ENCODE results near the gene OSBPL7. TPM values are rescaled to one million over a fixed set of nuclear protein-coding genes. Genes with fewer than 3 reads are reported as not detected.

OSBPL7 gene
- total and polyA plus RNA-seq, 2 of the 13 experiments (the other 11 are each of a cell fraction or from before 2014, with no cell fraction given): 4.7 to 6.6 TPM

DNA sequence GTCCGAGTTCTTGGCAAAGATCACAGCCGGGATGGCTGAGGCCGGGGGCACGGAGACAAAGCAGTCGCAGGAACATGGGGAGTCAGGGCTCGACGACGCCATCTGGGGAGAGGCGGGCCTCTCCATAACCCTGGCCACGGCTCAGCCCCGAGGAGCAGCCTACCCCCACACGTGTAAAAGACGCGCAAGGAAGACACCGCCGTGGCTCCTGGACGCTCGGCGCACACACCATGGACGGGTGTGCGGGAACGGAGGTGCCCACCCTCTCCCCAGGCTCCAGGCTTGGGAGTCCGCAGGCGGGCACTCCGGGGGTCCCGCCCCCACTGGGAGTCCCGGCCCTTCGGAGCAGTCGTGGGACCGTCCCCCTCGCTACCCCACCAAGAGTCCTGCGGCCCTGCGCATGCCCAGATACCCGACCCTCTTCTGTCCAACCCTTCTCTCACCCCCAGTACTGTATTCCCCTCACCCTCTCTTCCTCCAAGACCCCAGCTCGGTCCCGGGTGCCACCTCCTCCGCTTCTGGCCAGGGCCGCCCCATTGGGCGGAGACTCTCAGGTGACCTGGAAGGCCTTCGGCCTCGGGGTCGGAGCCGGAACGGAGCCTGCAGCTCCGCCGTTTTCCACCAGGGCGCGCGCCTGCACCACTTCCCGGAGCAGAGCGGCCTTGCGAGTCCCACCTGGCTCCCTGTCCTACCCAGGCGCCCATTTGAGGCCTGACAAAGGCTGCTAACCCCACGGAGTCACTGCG, 19.3 kb upstream of the OSBPL7 start, which contains the start of gene SCRN2 (continued):
- TF ChIP-seq, protein P1, sequence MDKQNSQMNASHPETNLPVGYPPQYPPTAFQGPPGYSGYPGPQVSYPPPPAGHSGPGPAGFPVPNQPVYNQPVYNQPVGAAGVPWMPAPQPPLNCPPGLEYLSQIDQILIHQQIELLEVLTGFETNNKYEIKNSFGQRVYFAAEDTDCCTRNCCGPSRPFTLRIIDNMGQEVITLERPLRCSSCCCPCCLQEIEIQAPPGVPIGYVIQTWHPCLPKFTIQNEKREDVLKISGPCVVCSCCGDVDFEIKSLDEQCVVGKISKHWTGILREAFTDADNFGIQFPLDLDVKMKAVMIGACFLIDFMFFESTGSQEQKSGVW (CRISPR knock-in tag; IDR thresholded peaks at IDR 0.05; ENCODE audit: borderline replicate concordance): no peak
- TF ChIP-seq ZKSCAN8 (CRISPR knock-in tag; IDR thresholded peaks at IDR 0.05; ENCODE audit: borderline replicate concordance): 0 out of 2 replicates have a peak, but pooled peaks have one; percentile 7
- TF ChIP-seq MED13 (CRISPR knock-in tag; IDR thresholded peaks at IDR 0.05): 0 out of 2 replicates have a peak, but pooled peaks have one; percentile 48
- no peak for TF ChIP-seq TCF7 (IDR thresholded peaks at IDR 0.05; ENCODE audit: low read depth)
- peak; percentile 78 for TF ChIP-seq YY1 (IDR thresholded peaks at IDR 0.05; ENCODE audit: insufficient read depth, insufficient replicate concordance, low read depth, low read length)
- TF ChIP-seq CHD4 (IDR thresholded peaks at IDR 0.05; ENCODE audit: borderline replicate concordance, low read length): no peak
- TF ChIP-seq, protein P2, sequence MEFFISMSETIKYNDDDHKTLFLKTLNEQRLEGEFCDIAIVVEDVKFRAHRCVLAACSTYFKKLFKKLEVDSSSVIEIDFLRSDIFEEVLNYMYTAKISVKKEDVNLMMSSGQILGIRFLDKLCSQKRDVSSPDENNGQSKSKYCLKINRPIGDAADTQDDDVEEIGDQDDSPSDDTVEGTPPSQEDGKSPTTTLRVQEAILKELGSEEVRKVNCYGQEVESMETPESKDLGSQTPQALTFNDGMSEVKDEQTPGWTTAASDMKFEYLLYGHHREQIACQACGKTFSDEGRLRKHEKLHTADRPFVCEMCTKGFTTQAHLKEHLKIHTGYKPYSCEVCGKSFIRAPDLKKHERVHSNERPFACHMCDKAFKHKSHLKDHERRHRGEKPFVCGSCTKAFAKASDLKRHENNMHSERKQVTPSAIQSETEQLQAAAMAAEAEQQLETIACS (CRISPR knock-in tag; IDR thresholded peaks at IDR 0.05): no peak
- TF ChIP-seq, protein P3, sequence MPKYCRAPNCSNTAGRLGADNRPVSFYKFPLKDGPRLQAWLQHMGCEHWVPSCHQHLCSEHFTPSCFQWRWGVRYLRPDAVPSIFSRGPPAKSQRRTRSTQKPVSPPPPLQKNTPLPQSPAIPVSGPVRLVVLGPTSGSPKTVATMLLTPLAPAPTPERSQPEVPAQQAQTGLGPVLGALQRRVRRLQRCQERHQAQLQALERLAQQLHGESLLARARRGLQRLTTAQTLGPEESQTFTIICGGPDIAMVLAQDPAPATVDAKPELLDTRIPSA (CRISPR knock-in tag; IDR thresholded peaks at IDR 0.05; ENCODE audit: borderline replicate concordance): no peak
- TF ChIP-seq, protein P4, sequence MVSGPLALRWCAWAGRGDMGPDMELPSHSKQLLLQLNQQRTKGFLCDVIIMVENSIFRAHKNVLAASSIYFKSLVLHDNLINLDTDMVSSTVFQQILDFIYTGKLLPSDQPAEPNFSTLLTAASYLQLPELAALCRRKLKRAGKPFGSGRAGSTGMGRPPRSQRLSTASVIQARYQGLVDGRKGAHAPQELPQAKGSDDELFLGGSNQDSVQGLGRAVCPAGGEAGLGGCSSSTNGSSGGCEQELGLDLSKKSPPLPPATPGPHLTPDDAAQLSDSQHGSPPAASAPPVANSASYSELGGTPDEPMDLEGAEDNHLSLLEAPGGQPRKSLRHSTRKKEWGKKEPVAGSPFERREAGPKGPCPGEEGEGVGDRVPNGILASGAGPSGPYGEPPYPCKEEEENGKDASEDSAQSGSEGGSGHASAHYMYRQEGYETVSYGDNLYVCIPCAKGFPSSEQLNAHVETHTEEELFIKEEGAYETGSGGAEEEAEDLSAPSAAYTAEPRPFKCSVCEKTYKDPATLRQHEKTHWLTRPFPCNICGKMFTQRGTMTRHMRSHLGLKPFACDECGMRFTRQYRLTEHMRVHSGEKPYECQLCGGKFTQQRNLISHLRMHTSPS (CRISPR knock-in tag; IDR thresholded peaks at IDR 0.05; ENCODE audit: low read depth): peak; percentile 57; the same call in 1 of the 2 replicates
- 0 out of 2 replicates have a peak, but pooled peaks have one; percentile 69 for TF ChIP-seq ZNF772 (CRISPR knock-in tag; IDR thresholded peaks at IDR 0.05)
- TF ChIP-seq POLR2G (IDR thresholded peaks at IDR 0.05; ENCODE audit: low read depth, low read length): peak; percentile 83
- TF ChIP-seq, protein P5, sequence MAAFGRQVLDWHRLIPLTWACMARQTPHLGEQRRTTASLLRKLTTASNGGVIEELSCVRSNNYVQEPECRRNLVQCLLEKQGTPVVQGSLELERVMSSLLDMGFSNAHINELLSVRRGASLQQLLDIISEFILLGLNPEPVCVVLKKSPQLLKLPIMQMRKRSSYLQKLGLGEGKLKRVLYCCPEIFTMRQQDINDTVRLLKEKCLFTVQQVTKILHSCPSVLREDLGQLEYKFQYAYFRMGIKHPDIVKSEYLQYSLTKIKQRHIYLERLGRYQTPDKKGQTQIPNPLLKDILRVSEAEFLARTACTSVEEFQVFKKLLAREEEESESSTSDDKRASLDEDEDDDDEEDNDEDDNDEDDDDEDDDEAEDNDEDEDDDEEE (CRISPR knock-in tag; IDR thresholded peaks at IDR 0.05): peak; percentile 0; the same call in 1 of the 2 replicates
- TF ChIP-seq ZFP36L2 (CRISPR knock-in tag; IDR thresholded peaks at IDR 0.05): no peak
- TF ChIP-seq ZNF121 (CRISPR knock-in tag; IDR thresholded peaks at IDR 0.05): no peak
- TF ChIP-seq, protein P6, sequence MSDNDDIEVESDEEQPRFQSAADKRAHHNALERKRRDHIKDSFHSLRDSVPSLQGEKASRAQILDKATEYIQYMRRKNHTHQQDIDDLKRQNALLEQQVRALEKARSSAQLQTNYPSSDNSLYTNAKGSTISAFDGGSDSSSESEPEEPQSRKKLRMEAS (IDR thresholded peaks at IDR 0.05): peak; percentile 81
- TF ChIP-seq ZBTB20 (CRISPR knock-in tag; IDR thresholded peaks at IDR 0.05; ENCODE audit: borderline replicate concordance, low read depth): peak; percentile 60; the same call in 1 of the 2 replicates
- 0 out of 2 replicates have a peak, but pooled peaks have one; percentile 70 for TF ChIP-seq ZSCAN12 (CRISPR knock-in tag; IDR thresholded peaks at IDR 0.05)
- TF ChIP-seq SRSF1 (optimal IDR thresholded peaks at IDR 0.05; ENCODE audit: low read depth, low read length): peak; percentile 79
- TF ChIP-seq, protein P7, sequence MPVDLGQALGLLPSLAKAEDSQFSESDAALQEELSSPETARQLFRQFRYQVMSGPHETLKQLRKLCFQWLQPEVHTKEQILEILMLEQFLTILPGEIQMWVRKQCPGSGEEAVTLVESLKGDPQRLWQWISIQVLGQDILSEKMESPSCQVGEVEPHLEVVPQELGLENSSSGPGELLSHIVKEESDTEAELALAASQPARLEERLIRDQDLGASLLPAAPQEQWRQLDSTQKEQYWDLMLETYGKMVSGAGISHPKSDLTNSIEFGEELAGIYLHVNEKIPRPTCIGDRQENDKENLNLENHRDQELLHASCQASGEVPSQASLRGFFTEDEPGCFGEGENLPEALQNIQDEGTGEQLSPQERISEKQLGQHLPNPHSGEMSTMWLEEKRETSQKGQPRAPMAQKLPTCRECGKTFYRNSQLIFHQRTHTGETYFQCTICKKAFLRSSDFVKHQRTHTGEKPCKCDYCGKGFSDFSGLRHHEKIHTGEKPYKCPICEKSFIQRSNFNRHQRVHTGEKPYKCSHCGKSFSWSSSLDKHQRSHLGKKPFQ (CRISPR knock-in tag; IDR thresholded peaks at IDR 0.05; ENCODE audit: insufficient replicate concordance): peak; percentile 88
- TF ChIP-seq FOXM1 (CRISPR knock-in tag; IDR thresholded peaks at IDR 0.05): no peak

All from HepG2 (cell line).